Glutamatergic neuron (in vitro differentiated cells): ENCODE measurements around the gene HOXD3. TPM values are rescaled to one million over a fixed set of nuclear protein-coding genes. Genes with fewer than 3 reads are reported as not detected.

Source experiments
- DNase-seq: peaks from one replicate; pipeline ENCODE4 v3.0.0; 2022
- H3K27ac Mint-ChIP-seq: one replicate; pipeline ENCODE4 v1.8.0; 2020; ENCODE audit warnings: mild to moderate bottlenecking, mixed read lengths, inconsistent platforms; ENCODE audit not compliant: unreplicated experiment
- H3K27me3 Mint-ChIP-seq: one replicate; pipeline ENCODE4 v1.8.0; 2020; ENCODE audit warnings: mild to moderate bottlenecking, moderate library complexity, mixed read lengths, inconsistent platforms; ENCODE audit not compliant: unreplicated experiment
- H3K36me3 Mint-ChIP-seq: one replicate; pipeline ENCODE4 v1.8.0; 2020; ENCODE audit warnings: mild to moderate bottlenecking, mixed read lengths, inconsistent platforms; ENCODE audit not compliant: unreplicated experiment
- H3K4me1 Mint-ChIP-seq: one replicate; pipeline ENCODE4 v1.8.0; 2020; ENCODE audit warnings: mild to moderate bottlenecking, low read depth, mixed read lengths, inconsistent platforms; ENCODE audit not compliant: unreplicated experiment
- H3K4me3 Mint-ChIP-seq: one replicate; pipeline ENCODE4 v1.8.0; 2020; ENCODE audit warnings: mild to moderate bottlenecking, mixed read lengths, inconsistent platforms; ENCODE audit not compliant: unreplicated experiment
- H3K9me3 Mint-ChIP-seq: one replicate; pipeline ENCODE4 v1.8.0; 2020; ENCODE audit warnings: mild to moderate bottlenecking, moderate library complexity, mixed read lengths, inconsistent platforms; ENCODE audit not compliant: unreplicated experiment
- total RNA-seq: library from RNA; stranded (reverse); fragmentation: NEBNext Ultra II Directional; extraction: Animal tissue kit (Norgen Biotek cat#: 25700); gene quantifications from one replicate; pipeline ENCODE4 v1.2.1, GENCODE V29; 2021; ENCODE audit not compliant: unreplicated experiment
- TF ChIP-seq, protein P1 (sequence below): fragments of 200-600 bp; sonication (generic); IDR thresholded peaks from one replicate; pipeline ENCODE4 v1.5.0; 2021; ENCODE audit not compliant: partially characterized antibody, unreplicated experiment

The HOXD3 gene
- total RNA-seq, 1 donor from 2014 or later, result not detected

DNA sequence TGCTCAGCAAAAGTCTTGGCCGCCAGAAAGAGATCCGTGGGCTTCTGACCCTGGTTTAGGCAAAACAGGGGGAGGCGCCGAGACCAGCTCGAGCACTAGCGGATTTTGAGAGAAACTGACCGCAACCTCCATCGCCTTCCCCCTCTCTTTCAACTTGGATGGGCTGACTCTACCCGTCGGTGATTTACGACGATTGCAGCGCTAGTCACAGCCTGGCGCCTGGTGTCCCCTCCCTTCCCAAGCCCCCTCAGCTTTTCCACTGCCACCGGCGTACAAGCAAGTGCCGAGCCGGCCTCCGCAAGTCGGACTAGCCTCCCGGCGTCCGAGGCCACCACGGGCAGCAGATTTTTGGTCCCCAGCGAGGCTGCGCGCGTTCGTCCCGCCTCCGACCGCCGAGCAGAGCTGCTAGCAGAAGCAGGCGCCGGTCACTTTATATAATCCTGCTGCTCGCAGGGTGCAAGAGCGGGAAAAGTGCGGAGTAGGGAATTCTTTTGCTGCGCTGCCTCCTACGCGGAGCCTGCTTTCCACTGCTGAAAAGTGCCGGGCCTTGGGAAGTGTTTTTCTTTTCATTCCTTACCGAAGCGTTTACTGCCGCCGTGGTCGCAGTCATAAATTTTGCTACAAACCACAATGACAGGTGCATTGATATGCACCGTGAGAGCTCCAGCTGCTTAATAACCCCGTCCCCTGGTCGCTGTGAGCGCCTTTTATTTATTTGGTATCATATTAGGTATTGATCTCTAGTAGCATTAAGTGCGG lies 7.7 kb downstream of the HOXD3 start:
- H3K4me3 Mint-ChIP-seq, result no peak overlapping the region
- peaks cover 4% of the 10 kb centered on the region for H3K36me3 Mint-ChIP-seq
- H3K27ac Mint-ChIP-seq, result no peak overlapping the region
- H3K27me3 Mint-ChIP-seq, result peaks cover 45% of the 10 kb centered on the region
- H3K4me1 Mint-ChIP-seq, result no peaks in the 10 kb centered on the region
- H3K9me3 Mint-ChIP-seq, result peaks cover 10% of the 10 kb centered on the region
- TF ChIP-seq, protein P1, sequence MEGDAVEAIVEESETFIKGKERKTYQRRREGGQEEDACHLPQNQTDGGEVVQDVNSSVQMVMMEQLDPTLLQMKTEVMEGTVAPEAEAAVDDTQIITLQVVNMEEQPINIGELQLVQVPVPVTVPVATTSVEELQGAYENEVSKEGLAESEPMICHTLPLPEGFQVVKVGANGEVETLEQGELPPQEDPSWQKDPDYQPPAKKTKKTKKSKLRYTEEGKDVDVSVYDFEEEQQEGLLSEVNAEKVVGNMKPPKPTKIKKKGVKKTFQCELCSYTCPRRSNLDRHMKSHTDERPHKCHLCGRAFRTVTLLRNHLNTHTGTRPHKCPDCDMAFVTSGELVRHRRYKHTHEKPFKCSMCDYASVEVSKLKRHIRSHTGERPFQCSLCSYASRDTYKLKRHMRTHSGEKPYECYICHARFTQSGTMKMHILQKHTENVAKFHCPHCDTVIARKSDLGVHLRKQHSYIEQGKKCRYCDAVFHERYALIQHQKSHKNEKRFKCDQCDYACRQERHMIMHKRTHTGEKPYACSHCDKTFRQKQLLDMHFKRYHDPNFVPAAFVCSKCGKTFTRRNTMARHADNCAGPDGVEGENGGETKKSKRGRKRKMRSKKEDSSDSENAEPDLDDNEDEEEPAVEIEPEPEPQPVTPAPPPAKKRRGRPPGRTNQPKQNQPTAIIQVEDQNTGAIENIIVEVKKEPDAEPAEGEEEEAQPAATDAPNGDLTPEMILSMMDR, result no peak
- peak; percentile 36 for DNase-seq

GRCh38 chr2:176165370-176166050 lies 8.4 kb downstream of the HOXD3 start:
- peaks cover 10% of the 10 kb centered on the region for H3K9me3 Mint-ChIP-seq
- H3K27me3 Mint-ChIP-seq, result peaks cover 44% of the 10 kb centered on the region
- no peak overlapping the region for H3K27ac Mint-ChIP-seq
- TF ChIP-seq, protein P1, result no peak
- no peaks in the 10 kb centered on the region for H3K4me1 Mint-ChIP-seq
- DNase-seq, result peak; percentile 22
- no peak overlapping the region for H3K4me3 Mint-ChIP-seq
- peaks cover 4% of the 10 kb centered on the region for H3K36me3 Mint-ChIP-seq

GRCh38 chr2:176166272-176166671 lies 9.2 kb downstream of the HOXD3 start:
- DNase-seq, result no peak
- Mint-ChIP-seq H3K27me3 (peaks cover 41% of the 10 kb centered on the region), H3K9me3 (peaks cover 8% of the 10 kb centered on the region), H3K4me3 (no peak overlapping the region), H3K27ac (no peak overlapping the region), H3K4me1 (no peaks in the 10 kb centered on the region), H3K36me3 (peaks cover 4% of the 10 kb centered on the region)
- TF ChIP-seq, protein P1, result no peak

GRCh38 chr2:176167398-176167797 lies 10.3 kb downstream of the HOXD3 start:
- no peak for DNase-seq
- no peak overlapping the region for H3K4me3 Mint-ChIP-seq
- peaks cover 36% of the 10 kb centered on the region for H3K27me3 Mint-ChIP-seq
- peaks cover 5% of the 10 kb centered on the region for H3K36me3 Mint-ChIP-seq
- TF ChIP-seq, protein P1, result no peak
- H3K4me1 Mint-ChIP-seq, result no peaks in the 10 kb centered on the region
- peaks cover 8% of the 10 kb centered on the region for H3K9me3 Mint-ChIP-seq
- no peak overlapping the region for H3K27ac Mint-ChIP-seq

GRCh38 chr2:176169181-176169580 lies 12.1 kb downstream of the HOXD3 start:
- peaks cover 4% of the 10 kb centered on the region for H3K4me1 Mint-ChIP-seq
- H3K27ac Mint-ChIP-seq, result no peak overlapping the region
- peaks cover 11% of the 10 kb centered on the region for H3K9me3 Mint-ChIP-seq
- H3K36me3 Mint-ChIP-seq, result peaks cover 7% of the 10 kb centered on the region
- TF ChIP-seq, protein P1, result no peak
- H3K27me3 Mint-ChIP-seq, result peaks cover 40% of the 10 kb centered on the region
- no peak overlapping the region for H3K4me3 Mint-ChIP-seq
- no peak for DNase-seq
